Fibroblast of skin of abdomen (primary cell): ENCODE measurements around the gene JADE2.
A peak's percentile ranks its signal among the peaks of the same experiment; 100 is the strongest.
"Not testable (repeated sequence)": the region's sequence is repeated elsewhere in the genome, so short reads cannot be mapped to it uniquely, and the experiment has no call there.

Experiments
- DNase-seq: peaks from one replicate; pipeline ENCODE4 v3.0.0-alpha.2; 2013

JADE2 gene

DNA sequence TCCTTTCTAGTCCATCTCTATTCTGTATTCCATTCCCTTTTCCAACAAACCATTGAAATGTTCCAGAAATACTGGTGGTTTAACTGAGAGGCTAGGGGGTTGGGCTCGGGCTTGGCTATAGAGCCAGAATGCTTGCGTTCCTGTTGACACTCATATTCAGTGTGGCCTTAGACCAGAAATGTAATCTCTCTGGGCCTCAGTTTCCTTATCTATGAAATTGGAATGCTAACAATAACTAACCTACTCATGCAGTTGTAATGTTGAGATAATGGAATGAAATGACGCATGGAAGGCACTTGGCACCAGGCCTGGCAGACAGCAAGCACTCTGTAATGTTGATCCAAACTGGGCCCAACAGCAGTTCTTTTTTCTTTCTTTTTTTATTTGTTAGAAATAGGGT is 26.8 kb downstream of the JADE2 start:
- DNase-seq, result peak; percentile 90

GRCh38 chr5:134552716-134553115 is 27.2 kb downstream of the JADE2 start:
- not testable (repeated sequence) for DNase-seq

DNA sequence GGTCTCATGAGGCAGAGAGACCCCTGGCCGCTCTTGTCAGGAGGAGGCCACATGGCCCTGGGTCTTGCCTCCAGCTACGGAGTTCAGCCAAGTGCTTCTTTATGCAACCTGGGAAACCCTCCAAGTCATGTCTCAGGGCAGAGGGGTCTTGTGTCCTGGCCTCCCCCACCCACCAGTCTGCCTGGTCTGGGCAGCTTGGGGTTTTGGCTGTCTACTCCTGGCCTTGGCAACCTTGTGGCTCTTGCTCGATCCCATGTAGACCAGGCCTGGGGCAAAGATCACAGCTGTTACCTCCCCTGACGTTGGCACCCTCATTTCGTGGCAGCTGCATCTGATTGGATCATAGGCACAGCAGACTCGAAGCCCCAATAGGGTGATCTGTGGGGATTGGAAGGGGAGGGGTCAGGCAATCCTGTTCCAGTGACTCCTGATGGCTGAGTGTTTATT is 28.4 kb downstream of the JADE2 start:
- no peak for DNase-seq

- DNase-seq, result peak; percentile 70
These were observed 29.1 kb downstream of the JADE2 start for GRCh38 chr5:134554319-134555222.

DNA sequence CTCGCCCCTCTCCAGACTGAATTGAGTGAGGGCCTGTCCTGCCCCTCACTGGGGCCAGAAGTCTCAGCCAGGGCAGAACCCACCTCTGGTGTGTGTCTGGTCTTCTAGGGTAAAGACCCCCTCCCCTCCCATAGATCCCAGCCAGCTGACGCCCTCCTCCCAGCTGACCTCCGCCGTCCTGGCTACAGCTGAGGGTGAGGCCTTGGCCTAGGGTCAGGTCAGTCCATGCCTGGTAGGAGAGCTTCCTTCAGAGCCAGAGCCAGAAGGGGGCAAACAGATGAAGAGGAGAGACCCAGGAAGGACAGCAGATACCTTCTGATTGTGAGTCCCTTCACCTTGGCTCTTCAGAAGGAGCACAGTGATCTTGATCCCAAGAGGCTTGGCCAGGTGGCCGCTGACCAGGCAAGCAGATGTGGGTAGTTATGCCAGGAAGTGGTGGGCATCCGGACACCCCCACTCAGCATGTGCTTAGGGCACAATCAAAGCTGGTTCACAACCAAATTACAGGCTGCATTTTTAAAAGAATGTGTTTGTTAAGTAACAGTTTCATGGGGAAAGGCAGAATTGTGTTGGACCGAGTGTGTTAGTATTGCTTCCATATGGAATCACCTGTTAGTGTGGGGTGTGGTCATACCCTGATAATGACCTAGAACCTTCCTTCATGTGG is 29.9 kb downstream of the JADE2 start:
- DNase-seq, result no peak

GRCh38 chr5:134555890-134556311 is 30.4 kb downstream of the JADE2 start:
- peak; percentile 57 for DNase-seq

DNA sequence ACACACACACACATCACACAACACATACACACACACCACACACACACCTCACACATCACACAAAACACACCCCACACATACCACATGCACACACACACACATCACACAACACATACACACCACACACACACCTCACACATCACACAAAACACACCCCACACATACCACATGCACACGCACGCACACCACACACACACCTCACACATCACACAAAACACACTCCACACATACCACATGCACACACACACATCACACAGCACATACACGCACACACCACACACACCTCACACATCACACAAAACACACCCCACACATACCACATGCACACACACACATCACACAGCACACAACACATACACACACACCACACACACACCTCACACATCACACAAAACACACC is 31.1 kb downstream of the JADE2 start:
- DNase-seq, result not testable (repeated sequence)

DNA sequence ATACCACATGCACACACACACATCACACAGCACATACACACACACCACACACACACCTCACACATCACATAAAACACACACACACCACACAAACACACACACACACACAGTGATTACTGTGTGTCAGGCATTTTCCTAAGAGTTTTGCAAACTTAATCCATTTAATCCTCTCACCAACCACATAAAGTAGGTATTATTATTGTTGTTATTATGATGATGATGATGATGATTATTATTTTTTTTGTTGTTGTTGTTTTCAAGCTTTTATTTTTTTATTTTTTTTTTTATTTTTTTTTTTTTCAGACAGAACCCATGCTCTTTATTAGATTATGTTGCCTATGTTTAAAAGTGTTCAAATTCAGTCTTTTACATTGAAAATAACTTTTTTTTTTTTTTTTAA is 31.5 kb downstream of the JADE2 start:
- no peak for DNase-seq

DNA sequence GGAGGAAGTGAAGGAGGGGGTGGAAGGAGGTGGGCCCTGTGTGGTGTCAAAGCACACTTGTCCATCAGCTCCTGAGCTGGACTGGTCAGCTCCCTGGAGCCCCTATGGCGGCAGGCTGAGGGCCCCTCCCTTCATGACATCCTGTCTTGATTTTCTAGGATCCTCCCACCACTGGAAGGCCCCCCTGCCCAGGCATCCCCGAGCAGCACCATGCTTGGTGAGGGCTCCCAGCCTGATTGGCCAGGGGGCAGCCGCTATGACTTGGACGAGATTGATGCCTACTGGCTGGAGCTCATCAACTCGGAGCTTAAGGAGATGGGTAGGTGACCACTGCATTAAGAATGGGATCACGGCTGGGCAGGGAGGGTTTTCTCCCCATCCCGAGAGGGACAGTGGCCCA is 34.2 kb downstream of the JADE2 start:
- no peak for DNase-seq

GRCh38 chr5:134560698-134561097 is 35.2 kb downstream of the JADE2 start:
- DNase-seq, result no peak

- peak; percentile 24 for DNase-seq
These were observed 36.4 kb downstream of the JADE2 start for GRCh38 chr5:134561871-134562296.

- DNase-seq, result no peak
These were observed 37.8 kb downstream of the JADE2 start for GRCh38 chr5:134563221-134563620.

DNA sequence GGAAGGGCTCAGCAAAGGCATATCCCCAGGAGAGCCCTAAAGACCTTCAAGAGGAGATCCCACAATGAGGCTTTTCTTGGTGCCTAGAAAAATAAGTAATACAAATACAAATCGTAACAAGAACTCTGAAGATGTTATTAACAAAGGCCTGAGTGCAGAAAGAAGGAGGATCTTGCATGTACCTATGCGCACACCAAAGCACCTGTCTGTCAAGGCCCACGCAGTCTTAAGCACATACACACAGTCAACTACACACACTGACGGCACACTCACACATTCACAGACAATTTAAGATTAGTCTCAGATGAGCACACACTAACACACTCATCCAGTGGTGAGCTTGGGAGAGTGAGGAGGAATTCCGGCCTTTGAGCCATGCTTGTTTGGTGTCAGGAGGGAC is 38.5 kb downstream of the JADE2 start:
- no peak for DNase-seq

DNA sequence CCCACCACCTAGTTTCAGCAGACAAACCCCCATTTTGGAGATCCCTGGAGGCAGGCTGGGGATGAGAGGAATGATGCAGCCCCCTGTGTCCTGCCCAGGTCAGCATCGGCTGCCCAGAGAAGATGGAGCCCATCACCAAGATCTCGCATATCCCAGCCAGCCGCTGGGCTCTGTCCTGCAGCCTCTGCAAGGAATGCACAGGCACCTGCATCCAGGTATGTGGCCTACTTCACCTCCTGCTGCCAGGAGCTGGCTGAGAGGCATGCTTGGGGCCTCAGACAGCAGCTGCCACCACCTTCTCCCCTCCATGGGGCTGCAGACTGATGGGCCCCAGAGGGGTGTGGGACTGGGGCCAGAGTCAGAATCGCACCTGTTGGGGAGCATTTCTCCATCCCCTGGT is 38.9 kb downstream of the JADE2 start:
- DNase-seq, result no peak

- DNase-seq, result no peak
These were observed 40.6 kb downstream of the JADE2 start for GRCh38 chr5:134565791-134566740.

DNA sequence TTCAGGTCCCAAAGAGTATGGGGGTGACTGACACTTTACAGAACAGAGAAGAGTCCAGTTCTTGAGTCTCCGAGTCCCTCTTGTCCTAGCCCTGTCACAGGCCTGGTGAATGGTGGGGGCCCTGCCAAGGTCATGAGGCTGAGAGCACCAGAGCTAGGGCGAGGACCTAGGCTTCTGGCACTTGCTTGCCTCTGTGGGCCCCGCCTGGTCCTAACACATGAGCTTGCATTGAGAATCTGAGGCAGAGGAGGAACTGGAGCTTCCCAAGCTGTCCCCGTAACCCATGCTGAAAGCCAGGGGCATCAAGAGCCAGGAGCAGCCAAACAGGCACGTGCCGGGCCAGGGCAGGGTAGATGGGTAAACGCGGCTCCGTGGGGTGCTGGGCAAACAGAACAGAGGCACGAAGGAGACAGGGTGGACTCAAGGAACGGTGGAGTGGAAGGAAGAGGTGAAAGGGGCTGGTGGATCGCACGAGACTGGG is 41.3 kb downstream of the JADE2 start:
- DNase-seq, result no peak

DNA sequence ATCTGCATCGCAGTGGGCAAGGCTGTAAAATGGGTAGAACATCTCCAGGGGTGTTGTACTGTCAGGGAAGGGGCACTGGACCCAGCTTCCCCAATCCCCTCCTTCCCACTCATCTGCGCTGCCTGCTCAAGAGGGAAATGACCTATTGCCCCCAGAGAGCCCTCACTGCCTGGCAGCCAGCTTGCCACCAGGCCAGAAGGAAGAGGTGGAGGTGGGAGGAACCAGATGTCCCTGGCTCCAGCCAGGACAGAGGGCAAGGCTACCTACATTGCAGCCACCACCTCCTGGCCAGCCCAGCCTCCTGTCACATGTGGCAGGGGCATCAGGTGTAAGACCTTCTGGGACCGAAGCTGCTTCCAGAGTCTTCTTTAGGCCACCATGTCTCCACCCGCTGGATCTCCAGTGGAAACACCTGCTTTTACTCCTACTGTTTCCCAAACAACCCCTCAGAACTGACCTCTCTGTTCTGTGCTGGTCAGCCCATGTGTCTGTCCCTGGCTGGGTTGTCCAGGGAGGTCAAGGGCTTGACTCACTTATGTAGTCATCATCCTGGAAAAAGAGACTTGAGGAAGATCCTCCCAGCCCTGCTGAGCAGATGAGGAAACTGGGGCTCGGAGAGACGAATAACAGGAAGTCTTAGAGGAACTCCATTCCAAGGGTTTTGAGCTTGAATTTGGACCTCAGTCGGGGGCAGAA is 42.3 kb downstream of the JADE2 start:
- no peak for DNase-seq

GRCh38 chr5:134568337-134568700 is 42.8 kb downstream of the JADE2 start:
- DNase-seq, result no peak

DNA sequence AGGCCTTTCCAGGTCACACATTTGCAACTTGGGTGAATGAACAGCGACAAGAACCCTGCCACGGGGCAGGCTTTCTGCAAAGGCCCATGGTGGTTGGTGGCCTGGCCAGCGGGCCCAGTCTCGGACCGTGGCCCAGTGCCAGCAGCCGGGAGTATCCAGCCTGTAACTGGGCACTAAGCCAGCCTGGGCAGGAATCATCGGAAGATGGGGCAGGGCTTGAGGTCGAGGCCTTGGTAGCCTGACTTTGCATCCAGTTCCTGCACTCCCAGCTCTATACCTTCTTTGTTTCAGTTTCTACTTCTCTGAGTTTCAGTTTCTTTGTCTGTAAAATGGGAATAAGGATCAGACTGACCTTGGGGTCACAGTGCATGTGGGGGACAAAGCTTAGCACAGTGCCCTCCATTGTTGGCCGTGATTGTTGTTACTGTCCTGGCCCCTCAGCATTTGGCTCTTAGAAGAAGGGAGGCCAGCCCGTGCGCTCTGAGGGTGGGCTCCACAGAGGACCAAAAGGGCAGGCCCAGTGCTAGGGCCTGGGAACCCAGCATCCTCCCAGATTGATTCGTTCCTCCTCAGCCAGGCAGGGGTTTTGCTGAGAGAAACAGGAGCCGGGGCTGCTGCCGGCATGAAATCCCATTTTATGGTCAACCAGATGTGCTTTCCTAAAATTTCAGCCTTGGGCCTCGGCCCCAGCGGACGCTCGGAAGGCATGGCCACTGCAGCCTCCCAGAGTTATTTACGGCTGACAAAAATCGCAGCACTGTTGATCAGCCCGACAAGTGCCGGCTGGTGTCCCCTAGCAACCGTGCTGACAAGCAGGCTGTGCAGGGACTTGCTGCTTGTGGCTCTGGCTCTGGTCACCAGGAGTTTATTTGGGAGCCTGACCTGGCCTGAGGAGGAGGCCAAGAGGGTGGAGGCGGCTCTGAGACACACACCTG is 43.6 kb downstream of the JADE2 start:
- DNase-seq, result no peak

- no peak for DNase-seq
These were observed 44.4 kb downstream of the JADE2 start for GRCh38 chr5:134569758-134570364.
